Osteoblast (primary cell): ENCODE measurements around the gene HNRNPH1. TPM values are rescaled to one million over a fixed set of nuclear protein-coding genes. Genes with fewer than 3 reads are reported as not detected.
"Not testable (repeated sequence)": the region's sequence is repeated elsewhere in the genome, so short reads cannot be mapped to it uniquely, and the experiment has no call there.

Source experiments
- DNase-seq: peaks from one replicate; pipeline ENCODE4 v3.0.0; 2011; ENCODE audit warnings: low spot score, mixed read lengths; ENCODE audit not compliant: insufficient read length; ENCODE audit errors: missing footprints
- H2AFZ ChIP-seq: 2 replicates; pipeline ENCODE4 v1.6.0; 2011; ENCODE audit warnings: mild to moderate bottlenecking, low read length
- H3K27ac ChIP-seq: 2 replicates; pipeline ENCODE4 v1.5.1; 2011; ENCODE audit warnings: mild to moderate bottlenecking, low read depth, low read length, moderate library complexity
- H3K27me3 ChIP-seq: 2 replicates; pipeline ENCODE4 v1.6.0; 2012; ENCODE audit warnings: mild to moderate bottlenecking, control low read depth, inconsistent platforms, low read length, moderate library complexity; ENCODE audit not compliant: insufficient read depth
- H3K36me3 ChIP-seq: 2 replicates; pipeline ENCODE4 v1.5.1; 2011; ENCODE audit warnings: mild to moderate bottlenecking, low read length, control low read depth, moderate library complexity; ENCODE audit not compliant: insufficient read depth
- H3K4me1 ChIP-seq: 2 replicates; pipeline ENCODE4 v1.5.1; 2011; ENCODE audit warnings: mild to moderate bottlenecking, low read length, control low read depth, moderate library complexity; ENCODE audit not compliant: insufficient read depth
- H3K4me2 ChIP-seq: 2 replicates; pipeline ENCODE4 v1.6.0; 2011; ENCODE audit warnings: mild to moderate bottlenecking, low read length; ENCODE audit not compliant: insufficient read depth
- H3K4me3 ChIP-seq: fragments of 200-600 bp; sonication (generic); 3 replicates; pipeline ENCODE4 v1.5.1; 2012; ENCODE audit warnings: mild to moderate bottlenecking, low read length, inconsistent platforms; ENCODE audit not compliant: insufficient read depth
- H3K79me2 ChIP-seq: 2 replicates; pipeline ENCODE4 v1.6.0; 2012; ENCODE audit warnings: mild to moderate bottlenecking, low read length, control low read depth, inconsistent platforms; ENCODE audit not compliant: insufficient read depth
- H3K9me3 ChIP-seq: 2 replicates; pipeline ENCODE4 v1.5.1; 2011; ENCODE audit warnings: low read depth, low read length, control low read depth
- H4K20me1 ChIP-seq: 2 replicates; pipeline ENCODE4 v1.6.0; 2012; ENCODE audit warnings: mild to moderate bottlenecking, low read length, control low read depth; ENCODE audit not compliant: insufficient read depth
- CTCF ChIP-seq: IDR thresholded peaks from 2 replicates; pipeline ENCODE4 v1.5.1; 2011; ENCODE audit warnings: mild to moderate bottlenecking, low read depth, low read length, moderate library complexity; ENCODE audit errors: extremely low read depth
- total RNA-seq: library from RNA; depleted of rRNA; stranded (reverse); fragments of >200 nt; gene quantifications from 2 replicates; pipeline ENCODE4 v1.2.3, GENCODE V29; 2012

Gene HNRNPH1
- total RNA-seq, 1 donor: 354 TPM

GRCh38 chr5:179650245-179650644 lies 26.8 kb upstream of the HNRNPH1 start:
- not testable (repeated sequence) for H2AFZ ChIP-seq, H3K27ac ChIP-seq, H3K36me3 ChIP-seq, H3K79me2 ChIP-seq, H3K4me3 ChIP-seq, H3K4me1 ChIP-seq, H3K4me2 ChIP-seq, H3K9me3 ChIP-seq, H3K27me3 ChIP-seq, DNase-seq, H4K20me1 ChIP-seq

- peak; percentile 46 for DNase-seq
- not testable (repeated sequence) for H2AFZ ChIP-seq, H3K4me1 ChIP-seq, H3K36me3 ChIP-seq, H3K4me2 ChIP-seq, H4K20me1 ChIP-seq, H3K79me2 ChIP-seq, H3K27ac ChIP-seq, H3K9me3 ChIP-seq, H3K4me3 ChIP-seq, H3K27me3 ChIP-seq
Observed at GRCh38 chr5:179649166-179649703, 25.8 kb upstream of the HNRNPH1 start.

GRCh38 chr5:179648410-179648809 lies 24.9 kb upstream of the HNRNPH1 start:
- DNase-seq: peak; percentile 37
- Histone ChIP-seq H3K4me2 (no peak overlapping the region), H4K20me1 (no peaks in the 10 kb centered on the region), H3K27me3 (peaks cover 4% of the 10 kb centered on the region), H3K4me1 (no peaks in the 10 kb centered on the region), H3K27ac (no peak overlapping the region), H3K36me3 (no peaks in the 10 kb centered on the region), H3K9me3 (no peaks in the 10 kb centered on the region), H2AFZ (no peak overlapping the region), H3K79me2 (no peaks in the 10 kb centered on the region), H3K4me3 (no peak overlapping the region)
- no peak for TF ChIP-seq CTCF

- H3K36me3 ChIP-seq, DNase-seq, H4K20me1 ChIP-seq, H3K4me2 ChIP-seq, H3K27me3 ChIP-seq, H3K9me3 ChIP-seq, H3K4me1 ChIP-seq, H3K79me2 ChIP-seq, H3K4me3 ChIP-seq, H3K27ac ChIP-seq, H2AFZ ChIP-seq: not testable (repeated sequence)
Observed at GRCh38 chr5:179644766-179645165, 21.3 kb upstream of the HNRNPH1 start.

GRCh38 chr5:179643141-179643920 lies 19.9 kb upstream of the HNRNPH1 start:
- H3K36me3 ChIP-seq, H3K27me3 ChIP-seq, H3K27ac ChIP-seq, H3K9me3 ChIP-seq, H3K4me2 ChIP-seq, H3K4me1 ChIP-seq, H2AFZ ChIP-seq, DNase-seq, H4K20me1 ChIP-seq, H3K79me2 ChIP-seq, H3K4me3 ChIP-seq: not testable (repeated sequence)

- DNase-seq, H3K27me3 ChIP-seq, H3K4me3 ChIP-seq, H3K9me3 ChIP-seq, H3K4me2 ChIP-seq, H3K4me1 ChIP-seq, H2AFZ ChIP-seq, H3K79me2 ChIP-seq, H3K27ac ChIP-seq, H3K36me3 ChIP-seq, H4K20me1 ChIP-seq: not testable (repeated sequence)
Observed at GRCh38 chr5:179642626-179643025, 19.2 kb upstream of the HNRNPH1 start.

GRCh38 chr5:179641745-179642144 lies 18.3 kb upstream of the HNRNPH1 start:
- not testable (repeated sequence) for H3K9me3 ChIP-seq, H3K79me2 ChIP-seq, H3K27ac ChIP-seq, H3K36me3 ChIP-seq, H4K20me1 ChIP-seq, H3K4me3 ChIP-seq, H3K4me2 ChIP-seq, H2AFZ ChIP-seq, DNase-seq, H3K4me1 ChIP-seq, H3K27me3 ChIP-seq

GRCh38 chr5:179639296-179639695 lies 15.8 kb upstream of the HNRNPH1 start:
- not testable (repeated sequence) for H2AFZ ChIP-seq, H3K4me1 ChIP-seq, DNase-seq, H3K79me2 ChIP-seq, H4K20me1 ChIP-seq, H3K36me3 ChIP-seq, H3K4me2 ChIP-seq, H3K9me3 ChIP-seq, H3K27ac ChIP-seq, H3K27me3 ChIP-seq, H3K4me3 ChIP-seq
